HG02610 (cell line): ENCODE results near the gene SOX1.

Experiments
- ATAC-seq: cut with Tn5 transposase; IDR thresholded peaks from one replicate; pipeline ENCODE4 v1.9.1; 2021; ENCODE audit warnings: mild to moderate bottlenecking, moderate library complexity; ENCODE audit not compliant: unreplicated experiment

SOX1 gene

DNA sequence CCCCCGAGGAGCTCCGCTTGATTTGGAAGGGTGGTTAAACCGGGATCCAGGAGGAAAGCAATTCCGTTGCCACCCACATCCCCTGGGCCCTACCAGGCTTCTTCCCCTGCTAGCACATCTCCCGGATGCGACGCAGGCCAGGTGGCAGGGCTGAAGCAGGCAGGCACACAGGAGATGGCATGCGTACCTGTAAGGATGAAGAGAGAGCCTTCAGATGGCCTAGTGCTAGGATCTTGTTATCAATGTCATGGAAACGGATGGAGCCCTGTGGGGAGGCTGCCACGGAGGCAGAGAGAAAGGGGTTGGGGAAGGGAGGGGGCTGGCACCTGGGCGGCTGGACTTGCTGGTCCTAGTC lies 8.5 kb upstream of the SOX1 start:
- no peak for ATAC-seq

DNA sequence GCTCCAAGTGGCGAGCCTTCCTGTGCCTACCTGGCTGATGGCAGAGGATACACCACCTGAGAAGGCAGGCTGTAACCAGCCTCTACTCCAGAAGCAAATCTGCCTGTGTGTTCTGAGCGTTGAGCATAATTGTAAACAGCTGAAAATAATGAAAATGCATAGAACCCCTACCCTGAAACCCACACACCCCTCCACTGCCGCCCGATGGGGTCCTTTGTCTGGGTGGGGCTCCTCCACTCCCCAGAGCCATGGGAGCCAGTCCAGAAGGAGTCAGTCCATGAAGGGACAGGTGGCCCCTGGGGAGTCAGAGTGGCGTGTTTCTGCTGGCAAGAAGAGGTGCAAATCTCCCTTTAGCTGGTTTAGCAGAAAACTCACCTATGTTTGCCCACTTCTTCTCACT lies 8.0 kb upstream of the SOX1 start:
- no peak for ATAC-seq

DNA sequence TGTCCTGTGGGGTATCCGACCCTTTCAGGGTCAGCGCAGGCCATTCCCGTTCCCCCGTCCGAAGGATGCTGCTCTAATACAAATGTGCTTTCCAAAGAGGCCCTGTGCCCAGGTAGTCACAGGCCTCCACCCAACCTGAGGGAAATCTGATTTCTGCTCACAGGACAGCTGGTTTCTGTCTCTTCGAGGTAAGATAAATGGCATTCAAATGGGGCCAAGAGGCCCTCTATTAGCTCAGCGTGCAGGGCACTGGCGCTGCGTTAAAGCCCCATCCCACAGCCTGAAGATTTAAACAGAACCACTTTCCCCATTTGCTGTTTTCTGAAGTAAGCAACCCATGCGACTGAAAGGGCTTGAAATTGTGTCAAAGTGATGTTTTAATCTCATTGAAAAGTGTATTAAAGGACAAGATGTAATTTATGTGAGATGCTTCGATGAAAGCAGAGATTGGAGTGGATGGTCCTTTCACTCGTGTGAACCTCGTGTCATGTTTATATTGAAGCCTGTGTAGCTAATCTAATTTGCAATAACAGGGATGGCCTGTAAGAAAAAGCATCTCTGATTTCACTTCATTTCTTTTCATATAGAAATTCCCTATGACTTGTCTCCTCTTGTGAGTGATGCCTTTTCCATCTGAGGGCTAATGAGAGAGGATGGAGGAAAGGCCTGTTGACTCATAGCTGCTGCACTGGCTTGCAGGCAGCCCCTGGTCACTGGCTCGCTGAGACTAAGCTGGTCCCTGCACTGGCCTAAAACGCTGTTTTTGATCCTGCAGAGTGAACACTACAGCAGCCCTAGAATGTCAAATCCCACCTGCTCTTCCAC lies 7.3 kb upstream of the SOX1 start:
- no peak for ATAC-seq

DNA sequence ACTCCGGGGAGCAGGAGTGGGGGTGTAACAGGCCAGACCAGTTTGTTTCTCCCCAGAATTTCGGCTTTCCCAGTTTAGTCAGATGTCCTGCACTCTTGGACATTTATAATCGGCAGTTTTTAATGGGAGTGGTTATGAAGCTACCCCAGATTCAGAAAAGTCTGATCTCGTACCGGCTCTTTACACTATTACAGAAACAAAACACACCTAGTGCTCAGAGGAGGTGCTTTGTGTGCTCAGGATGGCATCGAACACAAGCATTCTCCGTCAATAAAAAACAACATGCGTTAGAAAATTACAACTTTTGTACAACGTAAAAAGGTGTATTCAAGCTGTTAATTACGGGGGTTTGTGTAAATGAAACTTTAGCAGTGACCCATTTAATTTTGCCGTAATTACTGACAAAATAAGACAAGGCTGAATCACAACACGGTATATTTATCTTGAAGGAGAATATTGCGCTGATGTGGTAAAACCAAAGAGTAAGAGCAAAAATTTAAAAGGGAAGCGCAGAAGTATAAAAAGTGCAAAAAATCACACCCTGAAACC lies 6.6 kb upstream of the SOX1 start:
- ATAC-seq, result no peak

DNA sequence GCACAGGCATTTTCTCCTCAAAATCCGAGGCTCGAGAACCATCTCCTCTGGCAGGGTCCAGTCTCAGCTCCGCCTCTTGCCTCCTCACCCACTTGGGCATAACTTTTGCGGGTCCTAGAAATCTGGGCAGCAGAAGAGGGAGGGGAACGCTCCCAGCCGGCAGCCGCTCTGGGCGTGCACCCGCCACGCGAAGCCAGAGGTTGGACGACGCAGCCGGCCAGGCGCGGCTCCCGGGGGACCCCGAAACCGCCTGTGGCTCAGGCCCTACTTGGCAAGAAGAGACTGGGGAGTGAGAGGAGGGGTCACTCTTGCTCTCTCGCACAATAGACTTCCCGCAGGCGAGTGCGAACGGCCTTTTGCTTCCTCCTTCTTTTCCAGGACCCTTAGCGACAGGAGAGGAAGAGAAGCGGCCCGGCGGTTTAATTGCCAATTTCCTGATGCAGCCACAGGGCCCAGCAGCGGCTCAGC lies 6.0 kb upstream of the SOX1 start:
- no peak for ATAC-seq

DNA sequence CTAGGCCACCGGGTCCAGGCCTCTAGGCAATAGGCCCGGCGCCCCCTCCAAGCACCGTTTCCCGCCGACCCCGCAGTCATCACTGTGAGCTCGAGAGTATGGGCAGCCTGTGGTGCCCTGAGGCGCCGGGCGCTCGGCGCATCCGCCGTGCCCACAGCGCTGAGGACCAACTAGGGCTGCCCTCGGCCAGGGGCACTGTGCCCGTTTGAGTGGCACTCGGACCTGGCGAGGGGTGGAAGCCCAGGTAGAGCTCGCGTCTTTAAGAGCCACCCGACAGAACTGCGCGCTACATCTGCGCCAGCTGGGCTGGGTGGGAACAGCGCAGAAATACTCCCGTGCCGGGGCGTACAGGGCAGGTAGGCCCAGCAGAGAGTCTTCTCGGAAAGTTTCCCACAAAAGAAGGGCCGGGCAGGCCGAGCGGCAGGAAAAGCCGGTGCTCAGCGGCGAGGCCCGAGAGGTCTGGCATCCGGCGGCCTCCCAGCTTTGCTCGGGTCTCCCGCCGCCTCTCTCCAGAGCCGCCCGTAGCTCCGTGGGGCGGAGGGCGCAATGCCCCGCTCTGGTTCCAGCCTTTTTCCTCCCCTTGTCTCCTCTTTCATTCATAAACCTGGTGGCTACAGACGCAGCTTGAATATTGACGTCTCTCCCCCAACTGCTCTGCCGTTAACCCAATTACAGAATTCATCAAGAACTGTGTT lies 5.4 kb upstream of the SOX1 start:
- ATAC-seq, result no peak

DNA sequence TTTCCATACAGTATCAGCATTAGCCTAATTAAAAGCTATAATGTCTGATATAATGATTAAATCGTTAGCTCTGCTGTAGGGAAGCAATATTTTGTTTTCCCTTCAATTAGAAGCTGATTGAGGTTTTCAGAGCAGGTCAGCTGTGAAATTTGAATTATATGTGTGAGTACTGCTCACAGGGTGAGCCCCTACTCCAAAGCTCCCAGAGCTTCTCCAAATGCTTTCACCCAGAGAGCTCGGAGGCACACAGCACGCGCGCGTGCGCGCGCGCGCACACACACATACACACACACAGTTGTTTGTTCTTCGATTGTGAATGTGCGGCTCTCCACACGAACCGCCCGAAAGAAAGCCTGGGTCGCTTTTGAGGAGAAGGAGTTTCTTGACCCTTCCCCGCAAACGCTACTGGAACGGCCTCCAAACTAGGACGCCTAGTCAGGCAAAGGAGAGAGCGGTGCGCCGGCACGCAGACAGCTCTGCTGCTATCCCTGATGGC lies 4.8 kb upstream of the SOX1 start:
- no peak for ATAC-seq

DNA sequence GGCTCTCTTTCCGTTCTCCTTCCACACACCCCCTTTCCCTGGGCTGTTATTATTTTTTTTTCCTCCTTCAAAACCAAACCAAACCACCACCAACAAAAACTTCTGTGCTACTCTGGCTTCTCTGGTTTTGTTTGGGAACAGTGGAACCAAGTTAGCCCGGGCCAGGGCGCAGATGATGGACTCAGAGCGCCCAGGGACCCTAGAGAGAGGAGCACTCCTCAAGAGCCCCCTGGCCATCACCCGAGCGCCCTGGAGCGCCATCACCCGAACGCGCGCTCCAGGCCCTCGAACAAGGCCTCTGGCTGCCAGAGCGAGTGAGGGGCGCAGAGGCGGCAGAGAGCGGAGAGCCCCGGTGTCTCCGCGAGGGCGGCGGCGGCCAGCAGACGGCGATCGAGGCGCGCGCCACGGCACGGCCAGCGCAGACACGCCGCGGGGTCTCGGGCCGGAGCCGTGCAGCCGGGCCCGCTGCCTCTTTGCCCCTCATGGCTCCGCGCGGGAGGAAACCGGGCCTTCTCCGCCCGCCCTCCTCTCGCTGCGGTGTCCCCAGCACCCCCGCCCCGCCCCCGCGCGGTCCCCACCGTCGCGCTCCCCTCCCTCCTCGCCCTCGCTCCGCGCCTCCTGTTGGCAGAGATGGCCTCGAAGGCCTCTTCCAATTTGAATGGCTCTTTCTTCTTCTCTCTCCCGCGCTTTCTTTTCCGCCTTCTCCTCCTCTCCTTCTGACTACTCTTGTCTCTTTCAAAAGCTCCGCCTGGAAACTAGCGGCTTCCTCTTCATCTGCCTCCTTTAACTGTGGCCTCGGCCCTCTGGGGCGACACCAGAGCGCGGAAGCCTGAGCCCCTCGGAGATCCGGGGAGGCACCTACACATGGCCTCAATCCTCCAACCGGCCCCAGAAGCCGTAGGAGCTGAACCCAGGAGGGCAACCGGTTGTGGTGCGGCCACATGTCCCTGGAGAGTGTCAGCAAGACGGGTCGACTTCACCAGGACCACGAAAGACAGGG lies 4.1 kb upstream of the SOX1 start:
- no peak for ATAC-seq

DNA sequence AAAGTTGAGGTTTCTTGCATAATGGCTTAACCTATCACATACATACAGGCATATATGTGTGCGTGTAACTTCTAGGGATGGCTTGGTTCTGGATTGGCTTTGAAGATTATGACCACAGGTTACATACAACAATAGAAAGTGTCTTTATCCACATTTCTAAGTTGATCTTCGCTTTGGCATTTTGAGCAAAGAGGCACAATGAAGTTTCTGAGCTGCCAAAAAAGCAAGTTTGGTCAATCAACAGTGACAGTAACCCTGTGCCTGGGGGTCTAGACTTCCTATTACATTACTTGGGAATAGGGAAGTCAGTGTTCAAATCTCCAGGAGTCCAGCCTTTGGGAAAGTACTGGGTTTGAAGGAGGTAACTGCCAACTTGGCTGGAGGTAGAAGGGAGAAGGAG lies 3.1 kb upstream of the SOX1 start:
- no peak for ATAC-seq

DNA sequence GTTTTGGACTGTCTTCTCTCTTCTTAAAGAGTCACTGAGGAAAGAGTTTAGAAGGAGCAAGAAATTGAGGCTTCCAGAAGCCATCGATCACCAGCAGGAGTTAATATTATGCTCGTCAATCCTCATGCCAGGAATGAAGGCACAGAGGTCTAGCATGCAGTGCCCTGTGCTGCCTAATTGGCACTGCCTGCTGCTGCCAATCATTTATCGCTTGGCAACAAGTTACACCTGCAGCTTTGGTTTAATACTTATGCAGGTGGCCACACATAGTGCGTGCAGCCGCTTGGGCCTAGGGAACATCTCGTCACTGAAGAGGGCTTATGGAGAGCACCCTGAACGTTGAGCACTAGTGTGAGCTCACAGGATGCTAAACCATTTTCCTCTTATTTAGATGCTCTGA lies 2.7 kb upstream of the SOX1 start:
- ATAC-seq, result no peak

DNA sequence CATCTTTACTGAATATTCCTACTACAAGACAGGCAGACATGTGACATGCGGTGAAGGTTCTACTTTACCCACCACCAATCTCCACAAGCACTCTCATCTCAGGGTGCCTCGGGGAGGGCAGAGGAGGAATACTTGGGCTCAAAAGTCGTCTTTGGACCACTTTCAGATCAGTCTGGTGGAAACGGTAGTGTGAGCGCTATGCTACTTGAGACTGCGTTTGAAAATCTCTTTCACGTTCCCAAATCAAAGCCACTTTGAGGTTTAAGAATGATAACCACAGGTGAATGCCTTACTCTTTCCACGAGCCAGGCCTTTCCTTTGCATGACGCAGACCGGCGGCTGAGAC lies 1.5 kb upstream of the SOX1 start:
- no peak for ATAC-seq

DNA sequence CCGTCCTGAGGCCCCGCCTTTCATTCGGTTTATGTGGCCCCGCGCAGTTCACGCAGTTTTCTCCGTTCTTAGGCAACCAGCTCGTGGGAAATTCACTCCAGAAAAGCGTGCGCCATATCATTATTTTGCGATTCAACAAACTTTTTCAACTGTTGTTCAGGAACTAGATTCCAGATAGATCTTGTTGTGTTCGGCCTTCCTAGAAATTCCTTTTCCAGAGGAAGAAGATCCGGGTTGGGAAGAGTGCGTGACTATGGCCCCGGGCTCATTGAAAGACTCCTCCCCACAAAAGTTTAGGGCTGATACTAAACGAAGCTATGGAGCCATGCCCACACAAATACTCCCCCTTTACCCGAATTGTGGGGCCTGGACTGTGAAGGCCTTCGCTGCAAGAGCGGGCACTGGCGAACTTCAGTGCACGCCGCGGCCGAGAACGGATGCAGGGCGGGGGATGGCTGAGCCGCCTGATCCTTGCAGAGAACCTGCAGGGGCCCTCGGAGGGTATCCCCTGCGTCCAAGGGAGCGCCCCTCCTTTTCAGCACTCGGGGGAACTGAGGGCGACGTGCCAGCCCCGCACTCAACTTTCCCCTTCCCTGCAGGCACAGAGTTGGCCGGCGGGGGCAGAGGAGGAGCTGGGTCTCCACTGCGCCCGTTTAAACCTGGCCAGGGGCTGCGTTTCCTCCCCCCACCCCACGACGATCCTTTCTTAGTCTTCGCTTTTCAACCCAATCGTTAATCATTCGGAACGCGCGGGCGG lies 904 bp upstream of the SOX1 start:
- ATAC-seq, result no peak

DNA sequence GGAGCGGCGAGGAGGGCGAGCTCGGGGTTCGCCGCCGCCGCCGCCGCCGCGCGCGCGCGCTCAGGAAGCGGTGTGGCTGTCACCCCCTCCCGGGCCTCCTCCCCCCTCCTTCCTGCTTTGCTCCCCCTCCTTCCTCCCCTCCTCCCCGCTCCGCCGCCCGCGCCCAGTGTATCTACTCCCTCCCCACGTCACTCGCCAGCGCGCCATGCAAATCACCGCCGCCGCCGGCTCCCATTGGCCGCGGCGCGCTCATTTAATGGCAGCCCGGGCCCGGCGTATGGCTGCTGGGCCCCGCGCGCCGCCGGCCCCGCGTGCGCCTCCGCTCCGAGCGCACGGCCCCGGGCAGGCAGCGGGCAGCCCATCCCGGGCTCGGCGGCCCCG lies 335 bp upstream of the SOX1 start:
- ATAC-seq, result no peak

DNA sequence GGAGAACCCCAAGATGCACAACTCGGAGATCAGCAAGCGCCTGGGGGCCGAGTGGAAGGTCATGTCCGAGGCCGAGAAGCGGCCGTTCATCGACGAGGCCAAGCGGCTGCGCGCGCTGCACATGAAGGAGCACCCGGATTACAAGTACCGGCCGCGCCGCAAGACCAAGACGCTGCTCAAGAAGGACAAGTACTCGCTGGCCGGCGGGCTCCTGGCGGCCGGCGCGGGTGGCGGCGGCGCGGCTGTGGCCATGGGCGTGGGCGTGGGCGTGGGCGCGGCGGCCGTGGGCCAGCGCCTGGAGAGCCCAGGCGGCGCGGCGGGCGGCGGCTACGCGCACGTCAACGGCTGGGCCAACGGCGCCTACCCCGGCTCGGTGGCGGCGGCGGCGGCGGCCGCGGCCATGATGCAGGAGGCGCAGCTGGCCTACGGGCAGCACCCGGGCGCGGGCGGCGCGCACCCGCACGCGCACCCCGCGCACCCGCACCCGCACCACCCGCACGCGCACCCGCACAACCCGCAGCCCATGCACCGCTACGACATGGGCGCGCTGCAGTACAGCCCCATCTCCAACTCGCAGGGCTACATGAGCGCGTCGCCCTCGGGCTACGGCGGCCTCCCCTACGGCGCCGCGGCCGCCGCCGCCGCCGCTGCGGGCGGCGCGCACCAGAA lies 1.1 kb downstream of the SOX1 start:
- no peak for ATAC-seq

DNA sequence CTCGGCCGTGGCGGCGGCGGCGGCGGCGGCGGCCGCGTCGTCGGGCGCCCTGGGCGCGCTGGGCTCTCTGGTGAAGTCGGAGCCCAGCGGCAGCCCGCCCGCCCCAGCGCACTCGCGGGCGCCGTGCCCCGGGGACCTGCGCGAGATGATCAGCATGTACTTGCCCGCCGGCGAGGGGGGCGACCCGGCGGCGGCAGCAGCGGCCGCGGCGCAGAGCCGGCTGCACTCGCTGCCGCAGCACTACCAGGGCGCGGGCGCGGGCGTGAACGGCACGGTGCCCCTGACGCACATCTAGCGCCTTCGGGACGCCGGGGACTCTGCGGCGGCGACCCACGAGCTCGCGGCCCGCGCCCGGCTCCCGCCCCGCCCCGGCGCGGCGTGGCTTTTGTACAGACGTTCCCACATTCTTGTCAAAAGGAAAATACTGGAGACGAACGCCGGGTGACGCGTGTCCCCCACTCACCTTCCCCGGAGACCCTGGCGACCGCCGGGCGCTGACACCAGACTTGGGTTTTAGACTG lies 1.7 kb downstream of the SOX1 start:
- ATAC-seq, result no peak

DNA sequence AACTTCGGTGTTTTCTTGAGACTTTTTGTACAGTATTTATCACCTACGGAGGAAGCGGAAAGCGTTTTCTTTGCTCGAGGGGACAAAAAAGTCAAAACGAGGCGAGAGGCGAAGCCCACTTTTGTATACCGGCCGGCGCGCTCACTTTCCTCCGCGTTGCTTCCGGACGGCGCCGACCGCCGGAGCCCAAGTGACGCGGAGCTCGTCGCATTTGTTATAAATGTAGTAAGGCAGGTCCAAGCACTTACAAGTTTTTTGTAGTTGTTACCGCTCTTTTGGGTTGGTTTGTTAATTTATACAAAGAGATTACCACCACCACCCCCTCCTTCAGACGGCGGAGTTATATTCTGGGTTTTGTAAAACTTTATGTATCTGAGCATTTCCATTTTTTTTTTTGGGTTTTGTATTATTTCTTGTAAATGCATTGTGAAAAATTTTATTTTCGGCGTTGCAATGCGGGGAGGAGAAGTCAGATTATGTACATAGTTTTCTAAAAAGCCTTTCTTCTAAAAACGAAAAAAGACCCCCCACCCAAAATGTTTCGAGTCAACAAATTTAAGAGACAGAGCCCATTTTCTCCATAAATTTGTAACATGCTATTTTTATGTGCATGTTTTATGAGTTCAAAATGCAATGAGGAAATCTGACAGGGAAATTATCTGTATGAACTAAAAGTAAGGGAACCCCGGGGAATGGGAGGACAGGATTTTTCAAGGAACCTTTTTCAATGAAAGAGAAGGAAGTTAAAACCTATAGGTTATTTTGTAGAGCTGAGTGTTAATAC lies 2.3 kb downstream of the SOX1 start:
- no peak for ATAC-seq

DNA sequence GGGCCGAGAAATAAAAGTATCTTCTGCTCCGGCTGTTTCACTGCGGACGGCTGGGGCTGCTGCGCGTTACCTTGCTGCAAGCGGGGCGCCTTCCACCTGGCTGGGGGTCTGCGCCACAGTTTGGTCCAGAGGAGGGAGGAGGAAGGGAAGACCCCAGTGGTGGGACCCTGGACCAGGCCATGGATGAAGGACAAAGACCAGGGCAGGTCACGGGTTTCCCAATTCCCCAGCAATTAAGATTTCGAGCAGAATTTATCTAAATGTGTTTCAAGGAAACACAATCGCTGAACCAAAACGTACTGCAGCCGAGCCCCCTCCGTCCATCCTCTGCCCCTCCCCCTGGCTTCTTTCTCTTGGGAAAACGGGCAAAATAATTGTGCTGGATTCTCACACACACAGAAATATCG lies 2.9 kb downstream of the SOX1 start:
- ATAC-seq, result no peak

DNA sequence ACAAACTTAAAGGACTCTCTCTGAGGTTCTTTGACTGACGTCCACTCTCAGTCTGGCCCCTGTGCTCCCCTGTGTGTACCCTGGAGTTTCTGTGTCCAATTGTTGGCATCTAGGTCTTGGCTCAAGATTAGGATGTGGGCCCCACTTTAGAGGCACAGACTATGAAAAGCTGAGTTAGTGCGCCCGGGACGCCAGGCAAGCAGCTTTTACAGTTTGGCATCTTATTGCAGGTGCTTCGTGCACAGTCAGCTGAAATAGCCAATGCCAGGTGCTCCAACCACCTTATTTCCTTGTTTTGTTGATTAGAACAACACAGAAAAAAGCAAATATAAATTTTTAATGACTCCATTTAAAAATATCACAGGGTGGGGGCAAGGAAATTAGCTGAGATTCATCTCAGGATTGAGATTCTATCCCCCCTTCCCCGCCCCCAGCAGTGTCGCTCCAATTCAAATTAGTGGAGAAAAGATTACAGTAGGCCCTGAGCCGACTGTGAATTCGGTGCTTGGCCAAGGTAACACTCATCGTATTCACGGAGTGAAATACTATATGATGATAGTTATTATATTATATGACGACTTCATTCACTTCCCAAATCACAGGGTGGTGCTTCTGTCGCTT lies 4.3 kb downstream of the SOX1 start:
- ATAC-seq, result no peak
